GM19372 (cell line): Measurements from ENCODE around the gene LRIT3.
"Not testable (repeated sequence)": the region's sequence is repeated elsewhere in the genome, so short reads cannot be mapped to it uniquely, and the experiment has no call there.

Source experiments
- ATAC-seq: cut with Tn5 transposase; IDR thresholded peaks from one replicate; pipeline ENCODE4 v1.9.1; 2021; ENCODE audit warnings: mild to moderate bottlenecking, low read depth, moderate library complexity; ENCODE audit not compliant: unreplicated experiment

Gene LRIT3

DNA sequence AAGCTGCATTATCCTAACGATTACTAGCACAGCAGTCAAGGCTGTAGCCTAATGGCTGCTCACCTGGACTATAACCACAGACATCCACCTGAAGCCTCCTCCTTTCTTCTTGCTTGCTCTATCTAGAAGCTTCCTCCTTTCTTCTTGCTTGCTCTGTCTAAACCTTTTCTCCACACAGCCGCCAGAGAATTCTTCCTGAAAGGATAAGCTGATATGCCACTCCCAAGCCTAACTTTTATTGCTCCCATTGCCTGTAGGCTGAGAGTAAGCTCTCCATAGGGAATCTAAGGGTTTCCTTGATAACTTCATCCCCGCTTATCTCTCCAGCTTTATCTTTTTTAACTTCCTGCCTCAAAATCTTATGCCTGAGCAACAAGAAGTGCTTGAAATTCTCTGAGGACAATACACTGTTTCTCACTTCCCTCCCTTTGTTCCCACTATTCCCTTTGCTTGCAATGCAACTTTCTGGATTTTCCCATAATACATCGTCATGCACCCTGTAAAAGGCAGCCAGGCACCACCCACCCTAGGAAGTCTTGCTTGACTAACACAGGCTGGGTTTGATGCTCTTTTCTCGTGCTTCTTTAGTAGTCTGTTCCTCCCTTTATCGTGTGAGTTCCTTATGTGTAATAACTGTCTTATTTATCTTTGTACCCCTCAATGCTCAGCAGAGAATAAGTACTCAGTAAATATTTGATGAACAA lies 1.4 kb upstream of the LRIT3 start:
- ATAC-seq: no peak

DNA sequence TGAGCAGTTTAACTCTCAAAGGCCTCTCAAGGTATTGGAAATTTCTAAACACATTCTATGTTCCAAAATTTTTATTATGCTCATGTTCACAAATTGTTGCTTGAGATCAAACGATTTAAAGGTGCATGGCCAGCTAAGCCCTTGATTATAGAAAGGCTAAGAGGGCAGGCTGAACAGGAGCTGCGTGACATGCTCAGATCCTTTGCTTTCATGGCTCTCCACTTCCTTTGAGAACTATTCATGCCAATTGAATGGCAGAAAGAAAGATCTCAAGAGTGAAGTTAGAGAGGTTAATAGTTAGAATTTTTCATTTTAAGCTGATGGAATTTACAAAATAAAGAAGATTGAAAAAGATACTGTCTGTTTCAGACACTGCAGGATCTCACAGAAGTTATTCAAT lies 594 bp downstream of the LRIT3 start:
- no peak for ATAC-seq

DNA sequence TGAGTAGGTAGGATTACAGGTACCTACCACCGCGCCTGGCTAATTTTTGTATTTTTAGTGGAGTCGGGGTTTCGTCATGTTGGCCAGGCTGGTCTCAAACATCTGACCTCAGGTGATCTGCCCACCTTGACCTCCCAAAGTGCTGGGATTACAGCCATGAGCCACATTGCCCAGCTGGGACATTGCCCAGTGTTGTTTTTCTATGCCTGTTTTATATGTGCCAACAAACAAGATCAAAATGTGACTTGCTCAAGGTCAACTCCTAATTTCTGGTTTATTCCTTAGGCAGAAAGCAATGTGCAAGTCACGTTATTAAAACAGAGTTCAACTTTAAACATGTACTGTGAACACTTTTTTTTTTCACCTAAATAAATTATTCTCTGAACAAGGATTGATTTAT lies 2.7 kb downstream of the LRIT3 start:
- ATAC-seq: no peak

DNA sequence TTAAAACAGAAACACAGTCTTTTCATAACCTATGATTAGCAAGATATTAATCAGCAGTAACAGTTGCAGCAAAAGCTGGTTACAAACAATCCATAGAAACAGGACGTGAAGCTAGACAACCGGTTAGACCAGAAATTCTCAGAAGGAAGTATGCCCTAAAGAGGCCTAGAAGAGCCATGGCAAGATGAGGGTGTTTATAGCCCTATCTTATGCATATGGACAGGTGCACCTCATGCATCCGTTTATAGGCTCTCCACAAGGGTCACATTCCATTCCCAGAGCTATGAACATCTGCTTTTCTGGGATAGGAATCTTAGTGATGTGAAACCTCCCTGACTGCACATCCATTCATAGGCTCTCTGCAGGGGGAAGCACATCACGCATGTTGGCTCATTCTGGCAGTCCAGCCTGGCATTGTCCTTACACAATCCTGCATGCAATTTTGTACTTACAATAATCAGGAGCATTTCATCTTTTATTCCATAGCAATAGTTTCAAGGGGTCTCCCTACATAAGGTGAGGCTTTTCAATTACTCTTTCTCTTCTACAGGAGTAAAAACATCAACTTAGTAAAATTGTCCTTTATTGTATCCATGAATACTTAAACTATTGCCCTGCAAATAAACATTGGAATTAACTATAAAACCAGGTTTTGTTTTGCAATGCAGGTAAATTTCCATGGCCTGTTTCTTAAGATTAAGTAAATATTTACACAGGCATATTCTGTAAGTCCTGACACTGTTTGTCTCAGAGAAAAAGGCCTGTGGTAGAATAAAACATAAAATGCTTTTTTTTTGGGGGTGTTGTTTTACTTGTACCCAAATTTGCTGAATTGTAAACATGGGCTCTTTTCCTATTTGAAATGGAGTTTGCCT lies 11.8 kb downstream of the LRIT3 start:
- ATAC-seq: not testable (repeated sequence)

DNA sequence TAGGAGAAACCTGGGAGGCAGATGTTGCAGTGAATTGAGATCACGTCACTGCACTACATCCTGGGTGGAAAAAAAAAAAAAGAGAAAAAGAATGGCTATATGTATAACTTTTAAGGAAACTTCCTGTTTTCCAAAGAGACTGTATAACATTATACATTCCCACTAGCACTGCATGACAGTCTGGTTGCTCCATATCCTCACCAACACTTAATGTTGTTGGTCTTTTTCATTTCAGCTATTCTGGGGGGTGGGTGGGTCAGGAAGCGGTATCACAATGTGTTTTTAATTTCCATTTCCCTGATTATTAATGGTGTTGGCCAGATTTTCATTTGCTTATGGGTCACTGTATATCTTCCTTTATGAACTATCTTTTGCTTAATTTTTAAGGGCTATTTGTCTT lies 13.4 kb downstream of the LRIT3 start:
- no peak for ATAC-seq

DNA sequence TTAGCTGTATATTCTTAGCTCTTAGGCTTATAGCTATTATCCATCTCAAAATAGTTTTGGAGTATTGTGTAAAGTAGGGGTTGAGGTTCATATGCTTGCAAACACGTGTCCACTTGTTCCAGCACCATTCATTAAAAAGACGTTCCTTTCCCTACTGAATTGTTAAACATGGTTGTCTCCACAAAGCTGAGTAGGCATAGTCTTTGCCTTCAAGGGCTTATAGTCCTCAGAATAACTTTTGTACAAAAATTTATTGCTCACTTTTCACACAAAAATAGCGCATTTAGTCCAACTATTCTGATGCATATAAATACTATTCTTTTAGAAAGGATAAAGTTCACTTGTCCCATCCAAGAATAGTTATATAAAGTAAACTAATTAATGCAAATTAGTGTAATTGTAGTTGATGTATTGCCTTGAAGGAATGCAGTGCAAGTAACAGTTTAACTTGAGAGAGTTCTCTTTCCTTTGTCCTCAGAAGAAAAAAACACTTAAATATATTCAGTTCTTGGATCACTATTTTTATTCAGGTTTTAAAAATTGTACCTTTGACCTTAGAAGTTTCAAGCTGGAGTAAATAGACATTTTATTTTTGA lies 14.1 kb downstream of the LRIT3 start:
- ATAC-seq: no peak

DNA sequence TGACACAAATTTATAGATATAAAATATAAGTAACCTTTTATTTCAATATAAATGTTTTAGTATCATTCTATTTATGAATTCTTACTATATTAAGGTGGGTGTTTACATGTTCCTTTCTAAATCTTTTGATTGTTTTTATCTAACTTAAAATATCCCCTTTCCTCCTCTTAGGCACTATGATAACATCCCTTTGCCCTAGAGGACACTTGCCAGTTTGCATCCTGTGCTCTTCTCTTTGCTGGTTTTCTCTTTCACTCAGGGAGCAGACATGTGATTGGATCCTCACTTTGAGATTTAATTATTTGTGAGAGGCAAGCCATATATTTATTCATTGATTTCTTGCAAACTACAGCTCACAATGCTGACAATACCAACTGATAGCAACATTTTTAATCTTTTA lies 16.2 kb downstream of the LRIT3 start:
- no peak for ATAC-seq

DNA sequence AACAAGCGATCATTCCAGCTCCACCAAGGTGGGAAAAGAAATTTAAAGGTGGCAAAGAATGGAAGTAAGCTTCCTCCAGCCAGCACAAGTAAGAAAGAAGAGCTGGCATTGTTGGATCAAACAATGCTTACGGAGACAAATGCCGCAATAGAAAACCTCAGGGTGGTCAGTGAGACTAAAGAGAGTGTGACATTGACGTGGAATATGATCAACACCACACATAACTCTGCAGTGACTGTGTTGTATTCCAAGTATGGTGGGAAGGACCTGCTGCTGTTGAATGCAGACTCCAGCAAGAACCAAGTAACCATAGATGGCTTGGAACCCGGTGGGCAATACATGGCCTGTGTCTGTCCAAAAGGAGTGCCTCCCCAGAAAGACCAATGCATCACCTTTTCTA lies 22.2 kb downstream of the LRIT3 start:
- ATAC-seq: no peak

DNA sequence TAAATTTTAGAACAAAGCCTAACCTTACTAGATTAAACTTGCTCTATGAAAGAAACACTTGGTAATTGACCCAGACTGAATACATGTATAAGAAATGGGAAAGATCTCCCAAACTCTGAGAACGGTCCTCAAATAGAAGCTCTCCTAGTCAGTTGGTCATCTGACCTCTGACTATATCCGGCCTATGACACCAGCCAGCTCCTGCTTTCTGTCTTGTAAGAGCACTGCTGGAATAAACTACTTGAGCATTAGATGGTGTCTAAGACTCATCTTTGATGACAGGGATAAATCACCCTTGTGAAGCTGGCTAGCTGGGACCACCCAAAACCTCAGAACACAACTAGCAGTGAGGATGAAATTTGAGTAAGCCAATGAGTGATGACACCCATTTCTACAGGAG lies 24.2 kb downstream of the LRIT3 start:
- no peak for ATAC-seq

DNA sequence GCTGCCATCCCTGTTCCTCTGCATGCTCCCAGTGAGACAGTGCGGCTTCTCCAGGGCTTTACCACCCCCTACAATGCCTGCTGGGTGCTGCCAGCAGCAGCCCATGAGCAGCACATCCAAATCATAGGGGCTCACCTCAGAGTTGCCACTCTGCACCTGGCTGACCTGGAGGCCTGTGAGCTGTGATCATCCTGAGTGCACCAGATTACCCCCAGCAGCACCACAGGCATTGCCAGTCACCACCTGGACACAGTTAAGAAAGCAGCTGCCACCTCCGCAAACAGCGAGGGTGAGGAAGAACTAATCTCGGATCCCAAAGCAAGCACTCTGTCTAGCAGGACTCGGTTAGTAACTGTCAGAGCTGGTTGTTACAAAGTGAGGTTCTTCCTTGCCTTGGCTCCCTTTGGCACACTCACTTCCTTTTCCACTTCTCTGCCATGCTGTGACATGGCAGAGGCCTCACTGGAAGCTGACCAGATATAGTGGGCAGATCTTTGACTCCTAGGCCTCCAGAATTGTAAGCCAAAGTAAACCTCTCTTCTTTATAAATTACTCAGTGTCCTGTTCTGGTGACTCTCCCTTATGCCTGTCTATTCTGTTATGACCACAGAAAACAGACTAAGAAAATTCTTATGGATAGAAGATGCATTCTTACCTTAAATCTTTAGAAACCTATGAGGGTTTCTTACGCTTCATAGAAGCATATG lies 25.2 kb downstream of the LRIT3 start:
- ATAC-seq: no peak

DNA sequence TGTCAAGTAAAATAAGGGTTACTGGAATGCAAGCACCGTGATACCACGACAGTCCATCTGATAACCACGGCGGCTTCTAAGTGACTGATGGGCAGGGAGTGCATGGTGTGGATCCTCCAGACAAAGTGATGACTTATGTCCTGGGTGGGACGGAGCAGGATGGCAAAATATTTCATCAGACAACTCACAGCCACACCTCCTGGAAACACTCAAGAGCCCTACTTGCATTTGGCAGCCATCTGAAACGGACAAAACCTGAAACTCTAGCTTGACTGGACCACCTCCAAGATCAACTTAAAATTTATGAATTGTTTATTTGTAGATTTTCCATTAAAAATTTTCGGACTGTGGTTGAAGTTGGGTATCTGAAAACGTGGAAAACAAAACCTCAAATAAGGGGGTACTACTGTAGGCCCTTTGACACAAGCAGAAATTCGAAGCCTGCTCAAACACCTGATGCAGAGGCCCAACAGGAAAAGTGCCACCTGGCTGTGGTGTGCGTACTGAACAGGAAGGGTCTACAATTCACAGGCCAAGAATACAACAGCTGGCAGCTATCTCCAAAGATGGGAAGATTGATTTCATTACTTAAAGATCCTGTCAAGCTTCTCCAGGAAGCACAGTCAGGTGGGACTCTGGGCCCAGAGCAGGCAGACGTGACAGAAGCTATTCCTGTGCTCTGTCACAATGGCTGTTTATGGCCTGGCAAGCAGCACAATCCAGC lies 26.0 kb downstream of the LRIT3 start:
- ATAC-seq: no peak

DNA sequence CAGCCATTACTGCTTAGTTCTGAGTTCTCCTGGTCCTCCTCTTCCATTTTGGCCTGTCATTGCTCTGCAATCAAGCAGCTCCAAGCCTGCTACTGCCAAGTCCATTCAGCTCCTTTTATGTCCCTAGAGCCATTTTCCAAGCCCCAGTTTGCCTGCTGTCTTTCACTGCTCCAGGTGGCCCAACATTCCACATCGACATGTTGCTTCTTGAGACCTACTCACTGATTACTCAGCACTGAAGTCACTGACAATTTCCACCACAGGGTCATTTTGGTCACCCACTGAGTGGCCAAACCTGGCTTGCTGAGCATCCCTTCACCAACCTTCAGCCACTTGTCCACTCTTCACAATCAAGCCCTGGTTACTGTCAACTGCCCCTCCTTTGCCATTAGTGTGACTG lies 27.2 kb downstream of the LRIT3 start:
- ATAC-seq: no peak

DNA sequence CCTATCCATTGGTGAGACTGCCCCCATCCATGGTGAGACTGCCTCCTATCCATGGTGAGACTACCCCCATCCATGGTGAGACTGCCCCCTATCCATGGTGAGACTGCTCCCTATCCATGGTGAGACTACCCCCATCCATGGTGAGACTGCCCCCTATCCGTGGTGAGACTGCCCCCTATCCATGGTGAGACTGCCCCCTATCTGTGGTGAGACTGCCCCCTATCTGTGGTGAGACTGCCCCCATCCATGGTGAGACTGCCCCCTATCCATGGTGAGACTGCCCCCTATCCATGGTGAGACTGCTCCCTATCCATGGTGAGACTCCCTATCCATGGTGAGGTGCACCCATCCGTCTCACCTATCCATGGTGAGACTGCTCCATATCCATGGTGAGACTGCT lies 27.6 kb downstream of the LRIT3 start:
- not testable (repeated sequence) for ATAC-seq

DNA sequence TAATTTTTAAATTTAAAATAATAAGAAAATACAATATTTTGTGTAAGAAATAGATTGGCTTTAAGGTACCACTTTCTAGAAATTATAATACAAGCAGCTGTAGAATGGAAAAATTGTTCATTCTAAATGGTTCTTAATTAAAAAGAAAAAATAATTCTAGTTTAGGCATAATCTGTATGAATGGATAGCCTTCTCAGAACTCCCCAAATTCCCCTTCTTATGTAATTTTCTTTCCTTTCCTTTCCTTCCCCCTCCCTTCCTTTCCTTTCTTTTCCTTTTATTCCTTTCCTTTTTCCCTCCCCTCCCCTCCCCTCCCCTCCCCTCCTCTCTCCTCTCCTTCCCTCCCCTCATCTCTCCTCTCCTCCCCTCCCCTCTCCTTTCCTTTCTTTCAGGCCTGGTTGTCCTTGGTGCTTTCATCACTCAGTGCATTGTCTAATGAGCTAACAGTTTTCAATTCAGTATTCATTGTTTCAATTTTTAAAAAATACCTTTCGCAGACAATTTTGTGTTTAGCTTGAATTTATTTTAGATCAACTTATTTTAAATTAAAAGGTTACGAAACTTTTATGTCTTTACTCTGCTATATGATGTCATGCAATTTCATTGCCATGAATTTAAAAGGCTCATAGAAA lies 28.8 kb downstream of the LRIT3 start:
- ATAC-seq: no peak

DNA sequence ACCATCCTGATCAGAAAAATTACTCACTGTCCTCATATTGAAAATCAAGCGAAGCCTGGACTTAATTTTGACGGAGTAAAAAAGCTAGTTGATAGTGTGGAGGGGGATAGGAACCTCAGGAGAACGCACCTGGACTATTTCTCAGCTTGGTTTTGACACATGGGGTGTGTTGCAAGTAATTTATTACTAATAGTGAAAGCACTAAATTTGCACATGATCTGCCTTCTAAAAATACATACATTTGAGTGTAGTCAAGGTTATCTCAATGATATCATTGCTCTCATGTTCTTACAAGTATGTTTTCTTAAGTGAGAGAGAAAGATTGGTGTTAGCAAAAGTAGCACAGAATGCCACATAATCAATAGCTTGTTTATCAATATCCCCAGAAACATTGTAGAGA lies 29.5 kb downstream of the LRIT3 start:
- peak; percentile 77 for ATAC-seq

DNA sequence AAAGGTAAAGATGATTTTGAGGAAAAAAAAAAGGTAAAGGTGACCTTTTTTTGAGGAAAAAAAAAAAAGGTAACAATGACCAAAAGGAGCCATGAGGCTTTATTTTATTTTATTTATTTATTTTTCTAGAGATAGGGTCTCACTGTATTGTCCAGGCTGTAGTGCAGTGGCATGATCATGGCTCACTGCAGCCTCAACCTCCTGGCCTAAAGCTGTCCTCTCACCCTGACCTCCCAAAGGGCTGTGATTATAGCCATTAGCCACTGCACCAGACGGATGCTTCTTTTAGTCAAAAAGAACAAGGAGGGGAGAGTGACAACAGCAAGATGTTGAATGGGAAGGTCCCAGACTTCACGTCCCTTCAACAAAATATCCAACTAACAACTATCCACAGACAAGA lies 30.4 kb downstream of the LRIT3 start:
- ATAC-seq: no peak

DNA sequence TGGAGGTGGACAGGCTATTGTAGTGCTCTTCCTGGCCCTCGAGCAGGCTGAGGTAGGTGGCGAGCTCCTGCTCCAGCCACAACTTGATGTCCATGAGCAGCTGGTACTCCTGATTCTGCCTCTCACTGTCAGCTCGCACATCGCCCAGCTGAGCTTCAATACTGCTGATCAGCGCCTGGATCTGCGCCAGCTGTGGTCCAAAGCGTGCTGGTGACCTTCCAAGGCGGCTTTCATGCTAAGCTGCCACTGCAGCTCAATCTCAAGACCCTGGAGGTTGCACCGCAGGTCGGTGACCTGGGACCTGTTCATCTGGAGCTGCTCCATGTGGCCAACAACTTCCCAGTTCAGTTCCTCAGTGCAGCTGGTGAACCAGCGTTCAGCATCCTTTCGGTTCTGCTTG lies 31.2 kb downstream of the LRIT3 start:
- ATAC-seq: no peak

DNA sequence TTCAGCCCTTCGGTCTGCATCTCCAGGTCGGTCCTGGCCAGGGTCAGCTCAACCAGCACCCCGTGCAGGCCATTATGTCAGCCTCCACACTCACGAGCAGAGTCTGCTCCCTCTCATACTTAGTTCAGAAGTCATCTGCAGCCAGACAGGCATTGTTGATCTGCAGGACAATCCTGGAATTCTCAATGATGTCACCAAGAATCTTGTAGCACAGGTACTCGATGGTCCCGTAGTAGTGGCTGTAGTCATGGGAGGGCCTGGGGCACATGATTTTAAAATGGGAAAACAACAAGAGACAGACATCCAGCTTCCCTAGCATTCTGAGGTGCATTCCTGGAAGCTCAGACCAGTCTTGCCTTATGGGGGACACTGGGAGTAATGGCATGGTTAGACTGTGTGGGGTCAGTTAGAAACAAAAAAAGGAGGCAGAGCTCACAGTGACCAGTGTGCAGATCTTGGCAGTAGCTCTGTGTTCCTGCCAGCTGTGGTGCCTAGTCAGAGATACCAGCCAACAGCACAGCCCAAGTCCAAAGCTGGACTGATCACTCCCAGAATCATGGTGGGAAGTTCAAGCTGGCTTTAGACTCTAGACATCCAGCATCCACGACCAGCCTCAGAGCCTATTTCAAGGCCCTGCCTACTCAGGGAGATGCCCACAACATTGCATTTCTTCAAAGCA lies 31.9 kb downstream of the LRIT3 start:
- ATAC-seq: no peak

DNA sequence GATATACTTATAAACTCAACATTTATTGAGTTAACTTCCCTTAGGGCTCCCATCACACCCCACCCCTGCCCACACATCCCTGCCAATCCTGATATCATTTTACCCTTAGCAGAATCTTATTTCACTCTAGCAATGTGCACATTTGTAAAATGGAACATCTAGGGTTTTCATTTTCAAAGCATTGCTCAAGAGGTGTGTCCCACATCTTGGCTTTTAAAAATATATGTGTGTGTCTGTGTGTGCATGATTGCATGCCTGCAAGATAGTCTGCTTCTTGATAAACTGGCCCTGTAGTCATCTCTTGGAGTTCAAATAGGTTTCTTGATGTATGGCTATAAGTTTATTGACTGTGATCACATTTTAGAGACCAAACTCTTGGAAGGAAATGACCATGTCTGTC lies 38.4 kb downstream of the LRIT3 start:
- no peak for ATAC-seq
